Sigmoid colon (tissue), 7 donors: ENCODE measurements around the gene HAPLN1. TPM values are rescaled to one million over a fixed set of nuclear protein-coding genes. Genes with fewer than 3 reads are reported as not detected.

Experiments used
- DNase-seq: peaks from one replicate; pipeline ENCODE4 v3.0.0-alpha.2; 2019
- H3K27ac ChIP-seq, 4 donors: fragments of 200-600 bp; sonication (generic); one replicate each; pipeline ENCODE4 v1.5.1; 2016 to 2019; ENCODE audit warnings: mild to moderate bottlenecking in 1 of 4
- H3K27me3 ChIP-seq, 3 donors: fragments of 200-600 bp; sonication (generic); one replicate each; pipeline ENCODE4 v1.5.1; 2019; ENCODE audit warnings: mild to moderate bottlenecking in 1 of 3
- H3K36me3 ChIP-seq, 4 donors: fragments of 200-600 bp; sonication (generic); one replicate each; pipeline ENCODE4 v1.5.1; 2016 to 2019
- H3K4me1 ChIP-seq, 4 donors: fragments of 200-600 bp; sonication (generic); one replicate each; pipeline ENCODE4 v1.5.1; 2017 to 2019
- H3K4me3 ChIP-seq, 4 donors: fragments of 200-600 bp; sonication (generic); one replicate each; pipeline ENCODE4 v1.5.1; 2017 to 2019; ENCODE audit warnings: mild to moderate bottlenecking in 2 of 4, moderate library complexity in 1 of 4
- H3K9me3 ChIP-seq, 4 donors: fragments of 200-600 bp in 3 of 4; sonication (generic) in 3 of 4; one replicate each; pipeline versions ENCODE4 v1.5.1 to v1.6.1; 2013 to 2019
- CTCF ChIP-seq, 4 experiments: fragments of 450-650 bp in 3 of 4; fragments of 200-600 bp in 1 of 4; IDR thresholded peaks; one replicate each; pipeline ENCODE4 v1.5.1; 2016 to 2019; ENCODE audit warnings: antibody characterized with exemption in 4 of 4, mild to moderate bottlenecking in 3 of 4, moderate library complexity in 2 of 4
- EP300 ChIP-seq, 4 donors: sonication (generic); formaldehyde crosslinking; IDR thresholded peaks; one replicate each; pipeline ENCODE4 v1.6.1; 2017; ENCODE audit warnings: antibody characterized with exemption in 4 of 4
- POLR2A ChIP-seq, 2 donors: fragments of 450-650 bp; IDR thresholded peaks; one replicate each; pipeline ENCODE4 v1.6.1; 2016; ENCODE audit warnings: antibody characterized with exemption in 2 of 2, mild to moderate bottlenecking in 2 of 2, moderate library complexity in 2 of 2
- POLR2AphosphoS5 ChIP-seq, 4 donors: sonication (generic); formaldehyde crosslinking; IDR thresholded peaks; one replicate each; pipeline ENCODE4 v1.6.1; 2017; ENCODE audit warnings: antibody characterized with exemption in 4 of 4
- WGBS, 2 donors: extraction: QIAGEN DNeasy Blood & Tissue Kit; methylation state at CpG; one replicate each; pipeline ENCODE4 v1.1.7; 2013; 5-methylcytosine and 5-hydroxymethylcytosine counted together
- intact Hi-C: fragments of 100-400 bp; cut with DNase I; formaldehyde crosslinking; loops from one replicate; pipeline ENCODE4 v1.15.1; 2023
- polyA plus RNA-seq, 3 donors: library from polyadenylated mRNA; stranded (reverse); fragments of 200-250 nt; gene quantifications; one replicate each; pipeline ENCODE4 v1.2.3, GENCODE V29; 2013
- total RNA-seq, 4 donors: library from RNA; depleted of rRNA; stranded (reverse); fragments of >200 nt; gene quantifications; one replicate each; pipeline ENCODE4 v1.1.0, GENCODE V29; 2016
- donor health status: healthy with polysubstance abuse.
- donor health status: Bipolar disorder and iron deficiency.
- donor health status: healthy.

Gene HAPLN1
- total and polyA plus RNA-seq, 7 donors, result under 0.01 to 1.8 (median 0.97) TPM; not detected in 3

- TF ChIP-seq CTCF (IDR thresholded peaks at IDR 0.05) (no peak), EP300 (IDR thresholded peaks at IDR 0.05) (no peak), POLR2AphosphoS5 (IDR thresholded peaks at IDR 0.05) (no peak), POLR2A (IDR thresholded peaks at IDR 0.05) (no peak)
These were observed 5.8 kb downstream of the HAPLN1 start for GRCh38 chr5:83714810-83715209.

GRCh38 chr5:83711982-83712601, 8.6 kb downstream of the HAPLN1 start:
- Histone ChIP-seq H3K27ac (no peak overlapping the region), H3K27me3 (no peaks in the 10 kb centered on the region), H3K9me3 (peaks cover 0 to 3% (median 0%) of the 10 kb centered on the region in 4 donors), H3K4me3 (no peak overlapping the region), H3K36me3 (no peaks in the 10 kb centered on the region), H3K4me1 (no peaks in the 10 kb centered on the region)
- TF ChIP-seq POLR2AphosphoS5 (IDR thresholded peaks at IDR 0.05), result no peak
- TF ChIP-seq CTCF (IDR thresholded peaks at IDR 0.05), result peak in 3 of 4 experiments; percentile 22 to 70 (median 45)
- 52 to 54% methylated on average over 2 of the region's 2 CpGs for WGBS, 2 donors
- intact Hi-C loops, result no loop called here
- no peak for DNase-seq

More at GRCh38 chr5:83714810-83715209, 5.8 kb downstream of the HAPLN1 start:
- Histone ChIP-seq H3K9me3 (no peaks in the 10 kb centered on the region), H3K4me3 (no peak overlapping the region), H3K27me3 (peaks cover 0 to 2% (median 0%) of the 10 kb centered on the region in 3 donors), H3K27ac (no peak overlapping the region), H3K36me3 (no peaks in the 10 kb centered on the region), H3K4me1 (no peaks in the 10 kb centered on the region)
- DNase-seq, result no peak
- intact Hi-C loops, result no loop called here
- WGBS, 2 donors, result 70 to 76% methylated on average over 1 of the region's 1 CpG

GRCh38 chr5:83709973-83710372, 10.7 kb downstream of the HAPLN1 start:
- intact Hi-C loops, result no loop called here
- Histone ChIP-seq H3K27me3 (no peaks in the 10 kb centered on the region), H3K4me3 (no peak overlapping the region), H3K4me1 (no peaks in the 10 kb centered on the region), H3K9me3 (peaks cover 0 to 3% (median 0%) of the 10 kb centered on the region in 4 donors), H3K36me3 (no peaks in the 10 kb centered on the region), H3K27ac (no peak overlapping the region)
- WGBS, 2 donors, result 77 to 78% methylated on average over 4 of the region's 4 CpGs
- TF ChIP-seq EP300 (IDR thresholded peaks at IDR 0.05) (no peak), POLR2AphosphoS5 (IDR thresholded peaks at IDR 0.05) (no peak), CTCF (IDR thresholded peaks at IDR 0.05) (no peak), POLR2A (IDR thresholded peaks at IDR 0.05) (no peak)
- DNase-seq, result no peak

- intact Hi-C loops, result no loop called here
- no peak for TF ChIP-seq CTCF (IDR thresholded peaks at IDR 0.05)
- no peak for TF ChIP-seq POLR2A (IDR thresholded peaks at IDR 0.05)
- no peak for TF ChIP-seq EP300 (IDR thresholded peaks at IDR 0.05)
- TF ChIP-seq POLR2AphosphoS5 (IDR thresholded peaks at IDR 0.05), result no peak
- no peak overlapping the region for H3K4me3 ChIP-seq
- peaks cover 0 to 3% (median 0%) of the 10 kb centered on the region in 4 donors for H3K9me3 ChIP-seq
- no peaks in the 10 kb centered on the region for H3K4me1 ChIP-seq
- WGBS, 2 donors, result 93 to 97% methylated on average over 1 of the region's 1 CpG
- no peaks in the 10 kb centered on the region for H3K36me3 ChIP-seq
- H3K27me3 ChIP-seq, result no peaks in the 10 kb centered on the region
- no peak for DNase-seq
- H3K27ac ChIP-seq, result no peak overlapping the region
These were observed 12.5 kb downstream of the HAPLN1 start for GRCh38 chr5:83708170-83708569.

- Histone ChIP-seq H3K27me3 (no peaks in the 10 kb centered on the region), H3K27ac (no peak overlapping the region), H3K36me3 (no peaks in the 10 kb centered on the region), H3K4me3 (no peak overlapping the region), H3K9me3 (peaks cover 0 to 3% (median 0%) of the 10 kb centered on the region in 4 donors), H3K4me1 (no peaks in the 10 kb centered on the region)
- 87 to 91% methylated on average over 2 of the region's 2 CpGs for WGBS, 2 donors
- intact Hi-C loops, result no loop called here
- no peak for TF ChIP-seq POLR2A (IDR thresholded peaks at IDR 0.05)
- no peak for TF ChIP-seq POLR2AphosphoS5 (IDR thresholded peaks at IDR 0.05)
- no peak for TF ChIP-seq CTCF (IDR thresholded peaks at IDR 0.05)
- no peak for TF ChIP-seq EP300 (IDR thresholded peaks at IDR 0.05)
- DNase-seq, result no peak
These were observed 17.6 kb downstream of the HAPLN1 start for GRCh38 chr5:83703059-83703458.
